Measurements from ENCODE around the gene EIF5AL1. TPM values are rescaled to one million over a fixed set of nuclear protein-coding genes. Genes with fewer than 3 reads are reported as not detected.
"Not testable (repeated sequence)": the region's sequence is repeated elsewhere in the genome, so short reads cannot be mapped to it uniquely, and the experiment has no call there.

Gene EIF5AL1
- total and polyA plus RNA-seq, 10 of the 15 experiments (the other 5 are each of a cell fraction or from before 2014, with no cell fraction given) = 0.02 to 8.3 (median 0.45) TPM; not detected in 1

GRCh38 chr10:79504483-79504882 is 7.8 kb upstream of the EIF5AL1 start:
- CTCF ChIA-PET; ATAC-seq; SMC1A ChIA-PET (ENCODE audit: uncharacterized antibody, unreplicated experiment); H3K4me3 ChIP-seq; H3K4me2 ChIP-seq (ENCODE audit: control insufficient read depth, insufficient read depth); in situ Hi-C loops (cut with MboI); H3K27me3 ChIP-seq (replicated peaks in 1 of 2; ENCODE audit: control insufficient read depth in 2 of 2, insufficient read depth in 2 of 2, low read length in 1 of 2); RAD21 ChIA-PET (ENCODE audit: unreplicated experiment); intact Hi-C loops (cut with micrococcal nuclease; ENCODE audit: unreplicated experiment); H2AFZ ChIP-seq (ENCODE audit: control insufficient read depth, low read depth, low read length); H3K36me3 ChIP-seq (ENCODE audit: control insufficient read depth in 2 of 2, insufficient read depth in 2 of 2, low read length in 1 of 2); DNase-seq (ENCODE audit: low read depth, low spot score); H3K9me3 ChIP-seq (replicated peaks; ENCODE audit: control insufficient read depth, insufficient read depth, low read length); H3K27ac ChIP-seq (ENCODE audit: control insufficient read depth, insufficient read depth); BruUV-seq (replicated peaks); H3K4me1 ChIP-seq (ENCODE audit: control insufficient read depth, insufficient read depth, low read length); H3K79me2 ChIP-seq (ENCODE audit: control insufficient read depth, insufficient read depth, low read length); POLR2A ChIA-PET; H4K20me1 ChIP-seq (ENCODE audit: control insufficient read depth, insufficient read depth); H3K9ac ChIP-seq (ENCODE audit: control insufficient read depth, insufficient read depth, low read length): not testable (repeated sequence)
- peak; percentile 94 for FAIRE-seq
- WGBS (ENCODE audit: insufficient coverage, insufficient replicate concordance, low lambda C conversion rate, missing lambda C conversion rate) = no CpG with 5 or more reads among the region's 2 CpGs

GRCh38 chr10:79505328-79505727 is 7.0 kb upstream of the EIF5AL1 start:
- ATAC-seq, FAIRE-seq: not testable (repeated sequence)

GRCh38 chr10:79505829-79506228 is 6.5 kb upstream of the EIF5AL1 start:
- no peak overlapping the region for H3K9ac ChIP-seq (ENCODE audit: control insufficient read depth, insufficient read depth, low read length)

More at GRCh38 chr10:79505328-79505727, 7.0 kb upstream of the EIF5AL1 start:
- H2AFZ ChIP-seq (ENCODE audit: control insufficient read depth, low read depth, low read length); H4K20me1 ChIP-seq (ENCODE audit: control insufficient read depth, insufficient read depth); H3K27ac ChIP-seq (ENCODE audit: control insufficient read depth, insufficient read depth); SMC1A ChIA-PET (ENCODE audit: uncharacterized antibody, unreplicated experiment); BruUV-seq (replicated peaks); H3K79me2 ChIP-seq (ENCODE audit: control insufficient read depth, insufficient read depth, low read length); DNase-seq (ENCODE audit: low read depth, low spot score); H3K27me3 ChIP-seq (replicated peaks in 1 of 2; ENCODE audit: control insufficient read depth in 2 of 2, insufficient read depth in 2 of 2, low read length in 1 of 2); H3K9ac ChIP-seq (ENCODE audit: control insufficient read depth, insufficient read depth, low read length); H3K9me3 ChIP-seq (replicated peaks; ENCODE audit: control insufficient read depth, insufficient read depth, low read length); RAD21 ChIA-PET (ENCODE audit: unreplicated experiment); H3K4me1 ChIP-seq (ENCODE audit: control insufficient read depth, insufficient read depth, low read length); intact Hi-C loops (cut with micrococcal nuclease; ENCODE audit: unreplicated experiment); in situ Hi-C loops (cut with MboI); H3K36me3 ChIP-seq (ENCODE audit: control insufficient read depth in 2 of 2, insufficient read depth in 2 of 2, low read length in 1 of 2); H3K4me2 ChIP-seq (ENCODE audit: control insufficient read depth, insufficient read depth); POLR2A ChIA-PET; H3K4me3 ChIP-seq: not testable (repeated sequence)
- CTCF ChIA-PET = interaction anchor here (0.5 kb wide), 1 partner anchor 22 kb away, joined by 3 read pairs; no protein-coding TSS in a partner anchor

More at GRCh38 chr10:79505829-79506228, 6.5 kb upstream of the EIF5AL1 start:
- in situ Hi-C loops (cut with MboI) (no loop called here), intact Hi-C loops (cut with micrococcal nuclease; ENCODE audit: unreplicated experiment) (no loop called here)
- POLR2A ChIA-PET = no interaction called here
- no peaks in the 10 kb centered on the region for H4K20me1 ChIP-seq (ENCODE audit: control insufficient read depth, insufficient read depth)
- SMC1A ChIA-PET (ENCODE audit: uncharacterized antibody, unreplicated experiment) = interaction anchor here (1.9 kb wide), 1 partner anchor 19 kb away, joined by 5 read pairs; no protein-coding TSS in a partner anchor
- no peaks in the 10 kb centered on the region for H3K79me2 ChIP-seq (ENCODE audit: control insufficient read depth, insufficient read depth, low read length)
- H3K27me3 ChIP-seq (replicated peaks in 1 of 2; ENCODE audit: control insufficient read depth in 2 of 2, insufficient read depth in 2 of 2, low read length in 1 of 2) = peaks cover 0 to 3% of the 10 kb centered on the region in 2 experiments; a peak in 2 of 4 replicates
- CTCF ChIA-PET = interaction anchor here (1.4 to 2.3 kb wide), 2 partner anchors 12 to 132 kb away, joined by 3 to 7 read pairs; no protein-coding TSS in a partner anchor
- DNase-seq (ENCODE audit: low read depth, low spot score) (no peak), FAIRE-seq (no peak), ATAC-seq (no peak)
- no peak overlapping the region for H3K4me2 ChIP-seq (ENCODE audit: control insufficient read depth, insufficient read depth)
- H3K27ac ChIP-seq (ENCODE audit: control insufficient read depth, insufficient read depth) = no peak overlapping the region
- no TSS peak for BruUV-seq (replicated peaks)
- H3K36me3 ChIP-seq (ENCODE audit: control insufficient read depth in 2 of 2, insufficient read depth in 2 of 2, low read length in 1 of 2) = no peaks in the 10 kb centered on the region
- no peaks in the 10 kb centered on the region for H3K9me3 ChIP-seq (replicated peaks; ENCODE audit: control insufficient read depth, insufficient read depth, low read length)
- no peak overlapping the region for H3K4me3 ChIP-seq
- H2AFZ ChIP-seq (ENCODE audit: control insufficient read depth, low read depth, low read length) = no peak overlapping the region
- RAD21 ChIA-PET (ENCODE audit: unreplicated experiment) = no interaction called here
- TF ChIP-seq POLR2AphosphoS2 (IDR thresholded peaks at IDR 0.05; ENCODE audit: low read depth, low read length) = no peak
- no peak for TF ChIP-seq RAD51 (IDR thresholded peaks at IDR 0.05)
- TF ChIP-seq CEBPZ (IDR thresholded peaks at IDR 0.05; ENCODE audit: low read depth, low read length) = no peak
- TF ChIP-seq YY1 (IDR thresholded peaks at IDR 0.05; ENCODE audit: low read depth, low read length) = no peak
- peak; percentile 50 for TF ChIP-seq RUNX3 (IDR thresholded peaks at IDR 0.05; ENCODE audit: low read length)
- TF ChIP-seq POU2F2 (IDR thresholded peaks at IDR 0.05; ENCODE audit: borderline replicate concordance, low read depth, low read length) = no peak
- no peak for TF ChIP-seq SMAD5 (IDR thresholded peaks at IDR 0.05; ENCODE audit: low read depth)
- no peaks in the 10 kb centered on the region for H3K4me1 ChIP-seq (ENCODE audit: control insufficient read depth, insufficient read depth, low read length)
